Coronary artery (tissue), 2 donors: ENCODE data around the gene PDZD8.

Source experiments
- DNase-seq: peaks from one replicate; pipeline ENCODE4 v3.0.0-alpha.2; 2017; ENCODE audit warnings: low spot score
- H3K27ac ChIP-seq, 2 donors: fragments of 200-600 bp; sonication (generic); one replicate each; pipeline ENCODE4 v1.5.1; 2016 to 2019
- H3K4me3 ChIP-seq: fragments of 200-600 bp; sonication (generic); 2 replicates; pipeline ENCODE4 v1.5.1; 2016; ENCODE audit warnings: mild to moderate bottlenecking, moderate library complexity
- TF ChIP-seq, protein P1 (sequence below): fragments of 200-600 bp; sonication (generic); IDR thresholded peaks from one replicate; pipeline ENCODE4 v1.5.1; 2019; ENCODE audit warnings: antibody characterized with exemption

The PDZD8 gene

DNA sequence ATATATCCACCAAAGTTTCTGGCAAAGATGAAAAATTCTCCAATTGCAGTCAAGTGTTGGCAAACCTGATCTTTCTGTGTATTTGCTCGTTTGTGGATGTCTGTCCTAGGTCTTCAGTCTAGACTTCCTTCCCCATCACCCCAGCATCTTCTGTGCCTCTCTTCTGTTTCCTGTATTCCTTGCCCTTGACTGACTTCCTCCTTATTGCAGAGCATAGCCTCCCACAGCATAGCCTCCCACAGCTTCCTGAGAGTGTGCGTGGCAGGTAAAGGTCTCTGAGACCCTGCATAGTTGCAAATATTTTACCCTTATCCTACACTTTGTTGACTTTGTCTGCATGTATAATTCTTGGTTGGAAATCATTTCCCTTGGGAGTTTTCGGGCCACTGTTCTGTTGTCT lies 116.0 kb downstream of the PDZD8 start:
- DNase-seq, result no peak
- TF ChIP-seq, protein P1, sequence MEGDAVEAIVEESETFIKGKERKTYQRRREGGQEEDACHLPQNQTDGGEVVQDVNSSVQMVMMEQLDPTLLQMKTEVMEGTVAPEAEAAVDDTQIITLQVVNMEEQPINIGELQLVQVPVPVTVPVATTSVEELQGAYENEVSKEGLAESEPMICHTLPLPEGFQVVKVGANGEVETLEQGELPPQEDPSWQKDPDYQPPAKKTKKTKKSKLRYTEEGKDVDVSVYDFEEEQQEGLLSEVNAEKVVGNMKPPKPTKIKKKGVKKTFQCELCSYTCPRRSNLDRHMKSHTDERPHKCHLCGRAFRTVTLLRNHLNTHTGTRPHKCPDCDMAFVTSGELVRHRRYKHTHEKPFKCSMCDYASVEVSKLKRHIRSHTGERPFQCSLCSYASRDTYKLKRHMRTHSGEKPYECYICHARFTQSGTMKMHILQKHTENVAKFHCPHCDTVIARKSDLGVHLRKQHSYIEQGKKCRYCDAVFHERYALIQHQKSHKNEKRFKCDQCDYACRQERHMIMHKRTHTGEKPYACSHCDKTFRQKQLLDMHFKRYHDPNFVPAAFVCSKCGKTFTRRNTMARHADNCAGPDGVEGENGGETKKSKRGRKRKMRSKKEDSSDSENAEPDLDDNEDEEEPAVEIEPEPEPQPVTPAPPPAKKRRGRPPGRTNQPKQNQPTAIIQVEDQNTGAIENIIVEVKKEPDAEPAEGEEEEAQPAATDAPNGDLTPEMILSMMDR, result no peak
- H3K27ac ChIP-seq, result no peak overlapping the region
- no peak overlapping the region for H3K4me3 ChIP-seq

- TF ChIP-seq, protein P1, result no peak
- H3K27ac ChIP-seq, result no peak overlapping the region
- no peak overlapping the region for H3K4me3 ChIP-seq
- DNase-seq, result no peak
These were observed 117.5 kb downstream of the PDZD8 start for GRCh38 chr10:117257721-117258120.

GRCh38 chr10:117256910-117257309 lies 118.3 kb downstream of the PDZD8 start:
- TF ChIP-seq, protein P1, result no peak
- Histone ChIP-seq H3K27ac (no peak overlapping the region), H3K4me3 (no peak overlapping the region)
- DNase-seq, result no peak

DNA sequence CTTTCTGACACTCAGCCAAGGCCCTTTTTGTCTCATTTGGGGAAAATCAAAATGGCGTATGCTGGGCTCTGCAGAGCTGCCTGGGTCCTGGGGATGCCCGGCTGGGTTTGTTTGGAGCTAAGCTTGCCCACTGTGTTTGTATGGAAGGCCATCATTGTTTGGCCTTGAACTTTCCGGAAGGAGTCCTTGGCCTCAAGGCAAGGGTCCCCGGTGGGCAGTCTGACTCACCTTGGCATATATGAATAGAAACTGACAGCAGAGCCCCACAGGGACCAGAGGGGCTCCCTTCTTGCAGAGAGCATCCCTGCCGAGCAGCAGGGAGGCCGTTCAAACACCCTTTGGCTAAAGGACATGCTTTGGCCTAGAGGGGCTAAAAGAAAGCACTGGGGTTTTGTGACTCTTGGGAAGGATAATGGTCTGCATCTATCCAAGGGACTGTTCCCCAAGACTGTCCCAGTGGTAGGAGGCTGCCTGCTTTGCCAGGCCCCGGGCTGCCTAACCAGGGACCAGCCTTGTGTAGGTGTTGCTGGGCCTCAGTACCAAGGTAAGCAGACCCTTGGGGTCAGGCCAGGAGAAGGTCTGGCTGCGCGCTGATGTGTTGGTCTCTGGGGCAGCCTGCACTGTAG lies 119.3 kb downstream of the PDZD8 start:
- H3K4me3 ChIP-seq, result no peak overlapping the region
- DNase-seq, result no peak
- TF ChIP-seq, protein P1, result no peak
- no peak overlapping the region for H3K27ac ChIP-seq

- TF ChIP-seq, protein P1, result no peak
- Histone ChIP-seq H3K4me3 (no peak overlapping the region), H3K27ac (no peak overlapping the region)
- no peak for DNase-seq
These were observed 120.2 kb downstream of the PDZD8 start for GRCh38 chr10:117254774-117255735.

DNA sequence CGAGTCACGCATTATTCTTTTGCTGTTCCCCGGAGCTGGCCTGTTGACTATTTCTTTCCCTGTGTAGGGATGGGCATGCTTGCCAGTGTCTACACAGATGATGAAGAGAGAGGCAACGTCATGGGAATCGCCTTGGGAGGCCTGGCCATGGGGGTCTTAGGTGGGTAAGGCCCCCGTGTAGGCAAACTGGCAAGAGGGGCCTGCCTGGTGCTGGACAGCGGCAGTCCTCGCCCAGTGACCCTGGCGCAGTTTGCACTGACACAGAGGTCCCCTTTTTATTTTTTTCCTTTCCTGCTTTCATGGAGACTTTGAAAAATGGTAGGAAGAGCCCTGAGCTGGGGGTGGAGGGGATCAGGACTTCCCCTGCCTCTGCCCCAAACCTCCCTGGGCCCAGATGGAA lies 120.9 kb downstream of the PDZD8 start:
- TF ChIP-seq, protein P1, result no peak
- no peak overlapping the region for H3K27ac ChIP-seq
- no peak for DNase-seq
- no peak overlapping the region for H3K4me3 ChIP-seq

- DNase-seq, result no peak
- Histone ChIP-seq H3K4me3 (no peak overlapping the region), H3K27ac (no peak overlapping the region)
- TF ChIP-seq, protein P1, result no peak
These were observed 121.3 kb downstream of the PDZD8 start for GRCh38 chr10:117253908-117254307.
